Stimulated activated CD4-positive, alpha-beta T cell treated with anti-CD3 and anti-CD28 coated beads, Interleukin-1b, Interleukin-23, amount 100 ng/mL, for 1 hour (primary cell): ENCODE results near the gene SPINDOC.
A peak's percentile ranks its signal among the peaks of the same experiment; 100 is the strongest.

Experiments
- DNase-seq, 2 donors: peaks; one replicate each; pipeline ENCODE4 v3.0.0-alpha.2; 2020; ENCODE audit warnings: low read depth in 2 of 2

Gene SPINDOC

DNA sequence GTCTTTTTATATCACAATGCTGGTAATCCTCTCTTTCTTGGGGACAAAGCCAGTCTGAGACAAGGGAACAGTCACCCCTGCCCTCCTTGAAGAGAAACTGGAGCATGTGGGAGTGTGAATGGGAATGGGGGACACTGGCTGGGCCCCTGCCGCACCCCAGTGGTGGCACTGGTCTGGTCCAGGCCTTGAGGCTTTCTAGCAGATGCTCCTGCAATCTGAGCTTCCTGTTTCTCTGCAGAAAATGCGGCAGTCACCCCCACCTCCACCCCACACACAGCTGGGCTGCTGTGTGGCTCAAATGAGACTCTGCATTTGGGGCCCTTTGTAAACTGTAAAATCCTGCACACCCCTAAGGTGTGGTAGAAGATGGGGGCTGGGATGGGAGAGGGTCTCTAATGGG, 19.1 kb downstream of the SPINDOC start:
- DNase-seq, result no peak

DNA sequence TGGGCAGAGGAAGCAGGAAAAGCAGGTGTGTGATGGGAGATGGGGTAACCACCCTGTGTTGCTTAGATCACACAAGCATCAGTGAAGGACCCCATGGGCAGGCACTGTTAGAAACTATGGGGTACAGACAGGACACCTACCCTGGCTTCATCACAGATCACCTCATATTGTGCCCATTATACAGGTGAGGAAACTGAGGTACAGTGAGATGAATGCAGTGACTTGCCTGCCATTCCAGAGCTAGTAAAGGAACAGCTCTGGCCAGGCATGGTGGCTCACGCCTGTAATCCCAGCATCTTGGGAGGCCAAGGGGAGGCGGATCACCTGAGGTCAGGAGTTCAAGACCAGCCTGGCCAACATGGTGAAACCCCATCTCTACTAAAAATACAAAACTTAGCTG, 19.8 kb downstream of the SPINDOC start:
- no peak for DNase-seq

DNA sequence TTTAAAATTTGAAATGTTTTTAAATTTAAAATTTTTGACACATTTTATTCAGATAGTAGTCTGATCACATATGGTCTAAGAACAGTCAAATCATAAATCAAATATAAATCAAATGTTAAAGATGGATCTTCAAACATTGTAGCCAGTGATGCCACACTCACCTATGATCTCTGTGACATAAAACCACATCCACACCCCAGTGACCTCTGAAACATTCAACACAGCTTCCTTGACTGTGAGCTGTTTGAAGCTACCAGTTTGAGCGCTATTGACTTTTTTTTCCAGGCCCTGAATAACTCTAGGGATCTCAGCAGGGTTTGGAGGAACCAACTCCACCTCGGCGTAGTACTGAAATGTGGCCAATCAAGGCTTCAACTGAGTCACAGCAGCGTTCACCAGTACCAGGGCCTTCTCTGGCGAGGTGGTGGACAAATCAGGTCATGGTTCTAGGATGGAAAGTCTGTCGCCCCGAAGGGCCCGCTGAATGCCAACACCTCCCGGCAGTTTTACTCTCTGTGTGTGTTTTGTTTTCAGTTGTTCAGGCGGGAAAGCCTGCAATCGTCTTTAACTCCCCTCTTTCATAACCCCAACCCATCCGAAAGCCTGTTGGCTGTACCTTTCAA, 21.4 kb downstream of the SPINDOC start:
- no peak for DNase-seq

DNA sequence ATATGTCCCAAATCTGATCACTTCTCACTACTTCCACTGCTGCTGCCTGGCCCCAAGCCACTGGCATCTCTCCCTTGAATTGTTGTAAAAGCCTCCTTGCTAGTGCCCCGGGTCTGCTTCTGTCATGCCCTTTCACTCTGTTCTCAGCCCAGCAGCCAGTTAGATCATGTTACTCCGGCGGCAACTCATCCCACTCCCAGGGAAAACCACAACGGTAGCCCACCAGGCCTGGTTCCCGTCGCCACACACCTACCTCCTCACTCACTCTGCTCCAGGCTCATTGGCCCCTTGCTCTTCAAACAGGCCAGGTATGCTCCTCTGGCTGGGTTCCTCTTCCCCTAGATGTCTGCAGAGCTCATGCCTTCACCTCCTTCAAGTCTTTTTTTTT, 21.9 kb downstream of the SPINDOC start:
- DNase-seq, result no peak

DNA sequence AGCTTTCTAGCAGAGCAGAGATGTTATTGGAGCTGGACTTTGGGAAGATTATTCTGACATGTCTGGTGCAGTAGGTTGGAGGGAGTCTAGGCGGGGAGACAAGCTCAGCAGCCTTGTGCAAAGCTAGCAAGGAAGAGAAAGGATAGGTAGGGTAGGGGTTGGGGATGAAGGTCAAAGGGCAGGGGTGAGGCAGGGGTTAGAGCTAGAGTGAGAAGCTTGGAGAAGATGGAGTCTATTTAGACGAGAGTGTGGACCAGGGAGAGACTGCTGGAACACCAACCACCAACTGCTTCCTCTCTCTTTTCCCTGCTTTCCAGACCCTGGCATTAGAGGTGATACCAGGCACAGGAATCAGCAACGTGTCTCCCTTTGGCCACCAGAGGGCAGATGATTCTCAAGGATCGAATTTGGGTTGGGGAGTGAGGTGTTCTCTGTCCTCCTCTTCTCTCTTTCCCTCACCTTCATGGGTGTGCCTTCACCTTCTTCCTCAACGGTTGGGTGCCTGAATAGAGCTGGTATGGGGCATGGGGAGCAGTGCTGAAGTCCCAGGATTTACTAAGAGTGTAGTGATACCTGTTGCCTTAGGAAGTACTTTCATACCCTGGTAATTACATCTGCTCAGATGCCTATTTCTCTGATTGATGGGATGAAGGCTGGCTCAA, 23.9 kb downstream of the SPINDOC start:
- DNase-seq, result peak; percentile 40 to 50

DNA sequence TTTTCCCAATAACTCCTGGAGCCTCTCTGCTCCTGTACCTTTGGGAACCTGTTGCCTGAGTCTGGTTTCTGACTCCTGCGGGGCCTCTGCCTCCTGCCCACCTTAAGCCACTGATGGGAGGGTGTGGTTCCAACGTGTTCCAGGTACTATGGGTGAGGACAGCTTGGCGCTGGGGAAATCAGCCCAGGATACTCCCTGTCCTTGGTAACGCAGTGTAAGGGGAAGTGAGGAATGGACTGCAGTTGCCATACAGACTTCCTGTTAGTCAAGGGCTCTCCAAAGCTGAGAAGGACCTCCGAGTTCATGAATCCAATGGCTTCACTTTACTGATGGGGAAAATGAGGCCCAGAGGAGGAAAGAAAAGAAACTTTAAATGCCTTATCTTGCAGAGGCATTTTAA, 24.5 kb downstream of the SPINDOC start:
- DNase-seq, result no peak

DNA sequence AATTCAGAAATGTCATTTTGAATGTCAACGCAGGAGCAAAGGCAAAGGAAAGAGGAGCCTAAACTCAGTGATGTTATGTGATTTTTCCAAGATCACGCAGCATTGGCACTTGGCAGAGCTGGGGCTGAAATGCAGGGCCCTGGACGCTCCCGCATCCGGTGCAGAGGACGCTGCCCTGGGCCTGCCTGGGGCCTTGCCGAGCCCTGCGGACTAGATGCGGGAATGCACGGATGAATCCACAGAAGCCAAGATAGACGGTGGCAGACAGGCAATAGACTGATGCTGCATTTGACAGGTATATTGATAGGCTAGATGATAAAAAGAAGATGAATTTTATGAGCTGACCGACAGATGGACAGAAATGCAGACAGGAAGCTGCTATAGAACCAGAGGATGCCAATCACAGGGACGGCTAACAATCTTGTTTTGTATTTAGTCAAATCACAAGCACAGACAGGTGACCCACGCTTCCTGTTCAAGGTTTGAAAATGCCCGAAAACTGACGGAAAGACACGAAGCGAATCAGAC, 25.0 kb downstream of the SPINDOC start:
- no peak for DNase-seq

DNA sequence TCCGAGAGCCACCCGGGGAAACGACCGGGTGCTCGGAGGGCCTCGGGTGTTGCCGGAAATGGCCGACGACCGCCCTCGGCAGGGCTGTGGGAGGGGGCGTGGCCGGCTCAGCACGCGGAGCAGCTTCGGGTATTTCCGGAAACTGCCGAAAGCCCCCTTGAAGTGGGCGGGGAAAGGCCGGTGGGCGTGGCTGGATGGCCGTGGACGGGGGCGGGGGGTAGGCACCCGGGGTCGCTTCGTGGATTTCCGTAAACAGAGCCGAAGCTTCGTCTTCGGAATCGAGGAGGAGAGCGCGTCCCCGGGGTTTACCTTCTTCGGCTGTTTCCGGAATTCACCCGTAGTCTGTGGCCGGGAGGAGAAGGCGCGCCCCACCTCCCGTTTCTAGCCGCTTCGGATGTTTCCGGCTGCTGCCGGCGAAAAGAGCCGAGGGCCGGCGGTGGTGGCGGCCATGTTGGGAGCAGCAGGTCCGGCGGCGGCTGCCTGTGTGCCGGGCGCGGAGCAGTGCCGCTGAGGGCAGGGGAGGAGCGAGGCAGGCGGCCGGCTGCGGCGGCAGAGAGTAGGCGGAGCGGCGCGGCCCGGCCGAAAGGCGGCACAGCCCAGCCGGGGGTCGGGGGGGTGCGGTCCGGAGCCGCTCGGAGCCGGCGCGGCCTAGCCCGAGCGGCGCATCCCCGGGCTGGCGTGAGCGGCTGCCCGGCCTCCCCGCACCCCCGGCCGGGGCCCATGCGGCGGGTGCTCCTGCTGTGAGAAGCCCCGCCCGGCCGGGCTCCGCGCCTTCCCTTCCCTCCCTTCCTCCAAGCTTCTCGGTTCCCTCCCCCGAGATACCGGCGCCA, 25.6 kb downstream of the SPINDOC start, which contains the start of gene MARK2:
Gene MARK2 (plus strand): TSS at position 433 of the 830 bp plus-strand sequence. CDS start 397 bp downstream, at position 830.
- peak; percentile 99 for DNase-seq

DNA sequence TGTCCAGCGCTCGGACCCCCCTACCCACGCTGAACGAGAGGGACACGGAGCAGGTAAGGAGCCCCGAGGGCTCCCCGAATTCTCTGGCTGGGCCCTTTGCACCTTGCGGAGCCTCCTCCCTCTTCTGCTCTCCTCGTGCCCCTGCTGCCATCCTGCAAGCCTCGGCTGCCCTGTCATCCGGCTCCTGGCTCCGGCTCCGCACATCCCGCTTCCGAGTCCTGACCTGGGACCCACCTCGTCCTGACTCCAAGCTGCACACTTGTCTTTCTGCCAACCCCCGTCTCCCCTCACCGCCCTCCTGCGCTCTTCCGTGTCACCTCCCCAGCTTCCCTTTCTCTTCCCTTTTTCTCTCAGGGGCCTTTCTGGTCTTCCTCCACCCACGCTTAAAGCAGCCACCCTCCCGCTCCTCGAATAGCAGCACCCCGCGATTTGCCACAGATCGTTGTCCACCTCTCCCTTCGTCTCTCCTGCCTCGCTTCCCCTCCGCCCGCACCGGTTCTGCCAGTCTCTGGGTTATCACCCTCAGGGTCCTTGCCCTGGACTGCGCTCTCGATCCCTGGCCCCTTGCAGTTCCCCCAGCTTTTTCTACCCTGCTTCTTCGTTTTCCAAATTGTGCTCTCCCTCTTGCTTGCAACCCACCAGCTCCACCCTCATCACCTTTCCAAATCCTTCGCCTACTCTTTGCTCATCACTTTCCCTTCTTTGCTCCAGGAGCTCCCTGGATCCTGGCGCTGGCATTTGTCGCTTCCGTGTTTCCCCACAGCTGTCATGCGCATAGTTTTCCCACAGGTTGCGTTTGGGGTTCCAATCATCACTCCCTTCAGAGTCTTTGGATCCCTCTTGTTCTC, 26.5 kb downstream of the SPINDOC start:
- DNase-seq, result no peak

DNA sequence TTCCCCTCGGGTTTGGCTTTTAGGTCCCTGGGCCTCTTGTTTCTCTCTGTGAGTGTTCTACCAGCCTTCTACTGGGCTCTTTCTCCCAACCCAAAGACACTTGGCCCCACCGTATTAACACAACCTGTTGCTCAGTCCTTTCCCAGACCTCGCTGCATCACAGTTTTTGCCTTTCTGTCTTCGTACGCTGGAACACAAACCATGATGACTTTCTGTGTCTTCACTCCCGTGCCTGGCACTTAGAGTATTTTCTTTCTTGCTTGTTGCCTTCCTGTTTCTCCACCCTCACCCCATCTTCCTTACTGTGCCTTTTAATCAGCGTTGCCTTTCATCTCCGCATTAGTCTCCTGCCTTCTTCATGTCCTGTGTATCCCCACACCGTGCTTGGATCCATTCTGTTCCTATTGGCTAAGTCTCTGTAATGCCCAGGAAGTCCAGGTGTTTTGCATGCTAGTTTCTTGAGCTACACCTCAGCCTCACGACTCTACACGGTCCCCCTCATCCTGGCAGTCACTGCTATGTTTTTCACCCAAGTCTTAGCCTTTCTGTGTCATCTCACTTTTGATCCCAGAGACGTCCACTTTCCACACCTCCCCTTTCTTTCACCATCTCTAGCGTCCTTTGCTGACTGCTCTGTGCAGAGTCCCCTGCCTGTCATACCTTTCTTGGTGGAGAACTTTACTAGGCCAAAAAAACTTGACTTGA, 27.3 kb downstream of the SPINDOC start:
- DNase-seq, result no peak

DNA sequence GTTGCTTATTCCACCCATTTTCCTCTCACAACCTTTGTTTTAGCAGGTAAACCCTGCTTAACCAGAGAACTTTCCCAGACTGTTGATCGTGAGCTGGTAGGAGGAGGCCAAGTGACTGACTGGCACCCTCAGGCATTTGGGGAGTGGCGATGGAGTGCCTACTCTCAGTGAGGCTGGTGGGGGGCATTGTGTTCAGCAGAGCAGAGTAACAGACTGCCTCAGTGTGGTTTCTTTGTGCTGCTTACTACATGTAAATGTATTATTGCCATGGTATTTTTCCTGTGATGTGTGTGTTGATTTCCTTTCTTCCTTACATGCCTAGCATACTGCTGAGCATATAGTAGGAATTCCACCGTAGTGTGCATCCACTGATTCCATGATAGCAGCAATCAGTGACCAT, 28.3 kb downstream of the SPINDOC start:
- DNase-seq, result no peak

DNA sequence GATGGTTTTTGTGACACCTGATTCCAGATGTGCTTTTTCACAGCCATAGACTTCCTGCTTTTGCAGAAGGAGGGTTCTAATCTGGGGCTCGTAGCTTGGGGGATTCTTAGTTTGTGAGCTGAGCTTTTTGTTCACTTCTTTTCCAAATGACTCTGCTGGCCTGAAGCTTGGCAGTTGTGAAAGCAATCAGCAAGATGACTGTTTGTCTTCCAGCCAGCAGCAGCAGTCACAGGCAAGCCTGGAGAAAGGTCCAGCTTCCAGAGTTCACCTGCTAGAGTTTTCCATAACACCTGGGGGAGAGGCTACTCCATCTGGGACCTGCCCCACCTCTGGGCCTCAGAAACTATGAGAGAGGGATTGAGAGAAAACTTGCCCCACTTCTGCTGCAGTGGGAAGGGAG, 29.8 kb downstream of the SPINDOC start:
- no peak for DNase-seq

DNA sequence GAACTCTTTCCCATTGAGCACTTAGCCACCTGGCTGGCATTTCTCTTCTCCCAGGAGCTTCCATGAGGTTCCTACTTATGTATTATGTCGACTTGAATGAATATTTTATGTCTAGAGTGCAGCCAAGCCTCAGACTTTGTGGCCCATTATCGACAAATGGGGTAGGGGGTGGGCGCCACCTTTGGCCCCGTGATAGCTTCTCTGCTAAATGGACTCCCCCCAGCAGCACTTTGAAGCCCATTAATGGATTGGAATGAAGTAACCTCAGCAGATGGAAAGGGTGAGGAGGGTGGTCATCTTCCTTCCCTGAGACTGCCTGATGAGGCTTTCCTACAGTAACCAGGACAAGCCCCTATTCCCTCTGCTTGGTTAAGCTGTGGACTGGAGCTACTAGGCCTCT, 31.6 kb downstream of the SPINDOC start:
- no peak for DNase-seq

DNA sequence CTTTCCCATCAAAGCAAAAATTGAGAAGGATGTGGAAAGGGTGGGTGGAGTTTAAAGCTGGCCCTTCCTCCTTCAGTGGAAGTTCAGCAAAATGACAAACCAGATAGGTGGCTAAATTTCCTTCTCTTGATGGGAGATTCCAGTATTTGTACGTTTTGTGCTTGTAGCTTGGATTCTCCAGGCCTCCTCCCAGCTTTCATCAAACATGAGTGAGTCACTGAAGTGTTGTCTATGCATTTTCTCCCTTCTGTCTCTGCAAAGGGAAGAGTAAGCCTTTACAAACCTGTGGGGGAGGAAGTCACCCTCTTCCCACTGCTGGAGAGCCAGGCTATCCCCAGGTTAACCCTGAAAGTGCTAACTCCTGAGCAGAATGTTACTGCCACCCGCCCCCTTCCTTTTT, 32.0 kb downstream of the SPINDOC start:
- no peak for DNase-seq

DNA sequence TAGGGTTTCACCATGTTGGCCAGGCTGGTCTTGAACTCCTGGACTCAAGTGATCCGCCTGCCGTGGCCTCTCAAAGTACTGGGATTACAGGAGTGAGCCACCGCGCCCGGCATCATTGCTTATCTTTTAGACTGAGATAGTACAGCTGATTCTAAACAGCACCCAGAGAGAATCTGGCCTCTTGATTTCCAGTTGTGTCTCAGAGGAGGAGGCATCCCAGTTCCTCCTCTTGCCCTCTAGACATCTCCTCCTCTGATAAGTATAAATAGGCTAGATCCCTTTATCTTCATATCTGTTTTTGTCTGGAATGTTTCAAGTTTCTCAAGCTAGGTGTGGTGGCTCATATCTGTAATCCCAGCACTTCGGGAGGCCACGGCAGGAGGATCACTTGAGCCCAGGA, 32.7 kb downstream of the SPINDOC start:
- no peak for DNase-seq

DNA sequence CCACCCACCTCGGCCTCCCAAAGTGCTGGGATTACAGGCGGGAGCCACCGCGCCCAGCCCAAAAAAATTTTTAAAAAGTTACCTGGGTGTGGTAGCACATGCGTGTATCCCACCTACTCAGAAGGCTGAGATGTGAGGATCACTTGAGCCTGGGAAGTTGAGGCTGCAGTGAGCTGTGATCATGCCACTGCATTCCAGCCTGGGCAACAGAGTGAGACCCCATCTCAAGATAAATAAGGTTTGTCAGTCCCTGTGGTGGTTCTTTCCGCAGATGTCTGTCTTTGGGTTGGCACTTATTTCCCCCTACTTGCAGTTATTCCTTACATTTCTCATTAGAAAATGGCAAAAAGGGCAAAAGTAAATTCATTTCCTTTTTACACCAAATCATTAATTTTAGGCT, 33.6 kb downstream of the SPINDOC start:
- DNase-seq, result no peak

DNA sequence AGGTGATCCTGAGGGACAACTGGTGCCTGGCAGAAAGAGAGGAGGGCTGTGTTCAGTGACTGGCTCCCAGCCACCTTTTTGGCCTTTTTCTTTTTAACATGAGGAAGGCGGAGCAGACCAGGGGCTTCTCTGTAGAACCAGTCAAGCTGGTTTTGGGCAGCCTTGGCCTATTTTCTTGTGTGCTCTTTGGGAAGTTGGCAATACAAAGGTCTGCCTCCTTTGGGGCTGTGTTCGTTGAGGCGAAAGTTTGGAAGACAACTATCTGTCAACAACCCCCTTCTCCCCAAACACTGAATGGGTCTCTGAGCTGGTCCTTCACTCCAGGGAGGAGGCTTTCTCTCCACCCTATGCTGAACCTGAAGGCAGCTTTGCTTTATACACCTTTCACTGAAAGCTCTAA, 34.1 kb downstream of the SPINDOC start:
- no peak for DNase-seq

DNA sequence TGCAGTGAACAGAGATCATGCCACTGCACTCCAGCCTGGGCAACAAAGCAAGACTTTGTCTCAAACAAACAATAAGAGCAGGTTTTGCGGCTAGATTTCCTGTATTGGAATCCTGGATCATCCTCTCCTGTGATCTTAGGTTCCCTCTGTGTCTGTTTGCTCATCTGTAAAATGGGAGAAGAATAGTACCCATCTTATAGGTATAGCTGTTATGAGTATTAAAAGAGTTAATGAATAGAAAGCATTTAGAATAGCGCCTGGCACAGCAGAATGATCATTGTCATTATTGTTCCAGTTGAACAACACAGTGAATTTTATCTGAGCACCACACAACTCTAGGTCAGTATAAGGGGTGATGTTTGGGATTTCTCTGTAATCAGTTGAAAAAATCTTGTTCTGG, 36.4 kb downstream of the SPINDOC start:
- no peak for DNase-seq

DNA sequence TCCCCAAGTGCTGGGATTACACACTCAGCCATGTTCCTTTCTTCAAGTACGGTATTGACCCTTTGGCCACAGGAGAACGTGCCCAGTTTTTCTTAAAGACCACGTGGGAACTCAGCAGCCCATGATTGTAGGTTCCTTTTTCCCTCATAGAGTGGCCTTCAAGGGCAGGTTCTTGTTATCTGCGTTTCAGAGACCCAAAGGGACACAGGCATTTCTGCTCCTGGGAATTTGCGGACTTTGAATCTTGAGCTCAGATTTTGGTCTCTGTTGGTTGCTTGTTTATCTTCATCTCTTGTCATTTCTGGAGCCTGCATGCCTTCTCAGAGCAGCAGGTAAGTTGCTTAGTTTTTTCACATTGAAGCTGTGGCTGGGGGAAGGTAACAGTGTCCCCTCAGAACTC, 37.7 kb downstream of the SPINDOC start:
- no peak for DNase-seq

DNA sequence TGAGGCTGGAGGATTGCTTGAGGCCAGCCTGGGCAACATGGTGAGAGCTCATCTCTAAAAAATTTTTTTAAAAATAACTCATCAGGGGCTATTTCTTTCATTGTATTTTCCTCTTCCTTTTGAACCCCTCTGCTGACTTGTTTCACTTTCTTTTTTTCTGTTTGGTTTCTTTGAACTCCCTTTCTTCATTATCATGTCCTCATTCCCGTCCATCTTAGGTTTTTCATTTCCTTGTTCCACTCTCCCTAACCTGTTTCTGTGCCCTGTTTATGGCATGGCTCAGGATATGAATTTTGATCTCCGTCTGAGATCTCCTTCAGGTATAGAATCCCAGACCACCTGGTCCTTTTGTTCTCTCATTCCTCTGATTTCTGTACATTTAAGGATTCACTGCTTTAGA, 38.1 kb downstream of the SPINDOC start:
- no peak for DNase-seq

DNA sequence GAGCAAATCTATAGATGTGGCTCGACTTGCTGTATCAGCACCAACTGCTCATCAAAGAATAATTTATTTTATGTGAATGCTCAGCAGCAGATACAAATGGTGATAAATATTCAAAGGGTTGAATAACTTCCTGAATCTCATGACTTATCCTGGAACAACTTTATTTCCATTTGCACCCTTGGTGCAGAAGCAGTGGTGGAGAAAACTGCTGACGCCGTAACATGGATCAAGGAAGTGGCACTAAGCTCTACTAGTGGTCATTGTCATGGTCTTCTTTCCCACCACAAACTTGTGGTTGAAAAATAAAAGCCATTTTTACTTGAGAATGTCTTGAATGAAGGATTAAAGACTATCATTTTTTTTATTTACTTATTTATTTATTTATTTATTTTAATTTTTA, 40.2 kb downstream of the SPINDOC start:
- DNase-seq, result no peak
